Esophagus muscularis mucosa (tissue), 4 donors: ENCODE data around the gene SLC16A2. TPM values are rescaled to one million over a fixed set of nuclear protein-coding genes. Genes with fewer than 3 reads are reported as not detected.

Experiments used
- DNase-seq: peaks from one replicate; pipeline ENCODE4 v3.0.0-alpha.2; 2017; ENCODE audit errors: extremely low spot score
- H3K27ac ChIP-seq, 4 donors: fragments of 200-600 bp; sonication (generic); replicated peaks in 1 of 4; 1 replicate in 3 of 4; 2 replicates in 1 of 4; pipeline ENCODE4 v1.5.1; 2016 to 2019; ENCODE audit warnings: mild to moderate bottlenecking in 1 of 4
- H3K27me3 ChIP-seq, 4 donors: fragments of 200-600 bp; sonication (generic); one replicate each; pipeline versions ENCODE4 v1.5.1 to v1.6.0; 2016 to 2019
- H3K36me3 ChIP-seq, 4 donors: fragments of 200-600 bp; sonication (generic); one replicate each; pipeline ENCODE4 v1.5.1; 2016 to 2019
- H3K4me1 ChIP-seq, 4 donors: fragments of 200-600 bp; sonication (generic); one replicate each; pipeline ENCODE4 v1.5.1; 2016 to 2019
- H3K4me3 ChIP-seq, 4 donors: fragments of 200-600 bp; sonication (generic); 1 replicate in 2 of 4; 2 replicates in 2 of 4; pipeline ENCODE4 v1.5.1; 2016 to 2019; ENCODE audit warnings: mild to moderate bottlenecking in 4 of 4, moderate library complexity in 1 of 4
- H3K9me3 ChIP-seq, 4 donors: fragments of 200-600 bp; sonication (generic); 1 replicate in 3 of 4; 2 replicates in 1 of 4; pipeline ENCODE4 v1.5.1; 2016 to 2019
- CTCF ChIP-seq, 3 experiments: fragments of 200-600 bp in 2 of 3; fragments of 450-650 bp in 1 of 3; sonication (generic) in 2 of 3; IDR thresholded peaks; one replicate each; pipeline ENCODE4 v1.5.1; 2017 to 2019; ENCODE audit warnings: antibody characterized with exemption in 3 of 3, mild to moderate bottlenecking in 2 of 3, moderate library complexity in 1 of 3
- EP300 ChIP-seq: sonication (generic); formaldehyde crosslinking; IDR thresholded peaks from one replicate; pipeline ENCODE4 v1.6.1; 2017; ENCODE audit warnings: antibody characterized with exemption
- POLR2A ChIP-seq: fragments of 450-650 bp; IDR thresholded peaks from one replicate; pipeline ENCODE4 v1.6.1; 2017; ENCODE audit warnings: antibody characterized with exemption, moderate library complexity, mild to moderate bottlenecking, low read depth
- POLR2AphosphoS5 ChIP-seq, 2 donors: sonication (generic); formaldehyde crosslinking; IDR thresholded peaks; one replicate each; pipeline ENCODE4 v1.6.1; 2017; ENCODE audit warnings: antibody characterized with exemption in 2 of 2
- WGBS: methylation state at CpG from one replicate; pipeline ENCODE4 v1.1.5; 2018; 5-methylcytosine and 5-hydroxymethylcytosine counted together
- intact Hi-C: fragments of 100-400 bp; cut with DNase I; formaldehyde crosslinking; loops from one replicate; pipeline ENCODE4 v1.15.1; 2023
- total RNA-seq, 4 donors: library from RNA; depleted of rRNA; stranded (reverse); fragments of >200 nt; gene quantifications; one replicate each; pipeline versions ENCODE4 v1.1.0 to v1.2.1, GENCODE V29; 2016

Gene SLC16A2
- total RNA-seq, 4 donors from 2014 or later: 7.3 to 13.7 (median 9.6) TPM

GRCh38 chrX:74519870-74520269 is 98.6 kb downstream of the SLC16A2 start:
- TF ChIP-seq POLR2AphosphoS5 (IDR thresholded peaks at IDR 0.05): no peak
- TF ChIP-seq EP300: no peak
- TF ChIP-seq CTCF (IDR thresholded peaks at IDR 0.05): no peak
- TF ChIP-seq POLR2A: no peak
- no peaks in the 10 kb centered on the region for H3K27me3 ChIP-seq
- H3K27ac ChIP-seq: no peak overlapping the region
- no peaks in the 10 kb centered on the region for H3K9me3 ChIP-seq
- H3K36me3 ChIP-seq: no peaks in the 10 kb centered on the region
- DNase-seq: no peak
- H3K4me1 ChIP-seq: no peaks in the 10 kb centered on the region
- no peak overlapping the region for H3K4me3 ChIP-seq
- intact Hi-C loops: no loop called here
- 75% methylated on average over 2 of the region's 2 CpGs for WGBS

GRCh38 chrX:74520291-74520690 is 99.0 kb downstream of the SLC16A2 start:
- 67% methylated on average over 3 of the region's 3 CpGs for WGBS
- no peaks in the 10 kb centered on the region for H3K27me3 ChIP-seq
- TF ChIP-seq POLR2AphosphoS5 (IDR thresholded peaks at IDR 0.05) (no peak), POLR2A (no peak), CTCF (IDR thresholded peaks at IDR 0.05) (no peak), EP300 (no peak)
- DNase-seq: no peak
- H3K27ac ChIP-seq: no peak overlapping the region
- intact Hi-C loops: no loop called here
- no peaks in the 10 kb centered on the region for H3K9me3 ChIP-seq
- no peak overlapping the region for H3K4me3 ChIP-seq
- H3K4me1 ChIP-seq: no peaks in the 10 kb centered on the region
- no peaks in the 10 kb centered on the region for H3K36me3 ChIP-seq

GRCh38 chrX:74520896-74521295 is 99.6 kb downstream of the SLC16A2 start:
- Histone ChIP-seq H3K4me1 (no peaks in the 10 kb centered on the region), H3K27ac (no peak overlapping the region), H3K9me3 (no peaks in the 10 kb centered on the region), H3K4me3 (no peak overlapping the region), H3K27me3 (no peaks in the 10 kb centered on the region), H3K36me3 (no peaks in the 10 kb centered on the region)
- no peak for DNase-seq
- 91% methylated on average over 8 of the region's 8 CpGs for WGBS
- no peak for TF ChIP-seq CTCF (IDR thresholded peaks at IDR 0.05)
- TF ChIP-seq POLR2AphosphoS5 (IDR thresholded peaks at IDR 0.05): no peak
- intact Hi-C loops: no loop called here

GRCh38 chrX:74521961-74522751 is 100.9 kb downstream of the SLC16A2 start:
- Histone ChIP-seq H3K27ac (peak overlapping the region in 2 of 4 donors; percentile 23 to 33), H3K36me3 (no peaks in the 10 kb centered on the region), H3K27me3 (no peaks in the 10 kb centered on the region), H3K4me3 (no peak overlapping the region), H3K9me3 (no peaks in the 10 kb centered on the region), H3K4me1 (no peaks in the 10 kb centered on the region)
- TF ChIP-seq CTCF (IDR thresholded peaks at IDR 0.05) (no peak), POLR2A (no peak), POLR2AphosphoS5 (IDR thresholded peaks at IDR 0.05) (no peak), EP300 (no peak)
- 59% methylated on average over 9 of the region's 9 CpGs for WGBS
- intact Hi-C loops: no loop called here
- no peak for DNase-seq

GRCh38 chrX:74523224-74523623 is 101.9 kb downstream of the SLC16A2 start:
- Histone ChIP-seq H3K4me3 (no peak overlapping the region), H3K27ac (no peak overlapping the region), H3K27me3 (no peaks in the 10 kb centered on the region), H3K4me1 (no peaks in the 10 kb centered on the region), H3K9me3 (no peaks in the 10 kb centered on the region), H3K36me3 (no peaks in the 10 kb centered on the region)
- no peak for DNase-seq
- no peak for TF ChIP-seq POLR2AphosphoS5 (IDR thresholded peaks at IDR 0.05)
- intact Hi-C loops: no loop called here
- WGBS: 57% methylated on average over 1 of the region's 1 CpG
